CD4-positive, alpha-beta T cell treated with Interleukin-4 for 1 hour (primary cell): ENCODE measurements around the gene IFFO2.

ENCODE experiments used
- DNase-seq, 2 donors: peaks; one replicate each; pipeline ENCODE4 v3.0.0-alpha.2; 2020 to 2022

IFFO2 gene

DNA sequence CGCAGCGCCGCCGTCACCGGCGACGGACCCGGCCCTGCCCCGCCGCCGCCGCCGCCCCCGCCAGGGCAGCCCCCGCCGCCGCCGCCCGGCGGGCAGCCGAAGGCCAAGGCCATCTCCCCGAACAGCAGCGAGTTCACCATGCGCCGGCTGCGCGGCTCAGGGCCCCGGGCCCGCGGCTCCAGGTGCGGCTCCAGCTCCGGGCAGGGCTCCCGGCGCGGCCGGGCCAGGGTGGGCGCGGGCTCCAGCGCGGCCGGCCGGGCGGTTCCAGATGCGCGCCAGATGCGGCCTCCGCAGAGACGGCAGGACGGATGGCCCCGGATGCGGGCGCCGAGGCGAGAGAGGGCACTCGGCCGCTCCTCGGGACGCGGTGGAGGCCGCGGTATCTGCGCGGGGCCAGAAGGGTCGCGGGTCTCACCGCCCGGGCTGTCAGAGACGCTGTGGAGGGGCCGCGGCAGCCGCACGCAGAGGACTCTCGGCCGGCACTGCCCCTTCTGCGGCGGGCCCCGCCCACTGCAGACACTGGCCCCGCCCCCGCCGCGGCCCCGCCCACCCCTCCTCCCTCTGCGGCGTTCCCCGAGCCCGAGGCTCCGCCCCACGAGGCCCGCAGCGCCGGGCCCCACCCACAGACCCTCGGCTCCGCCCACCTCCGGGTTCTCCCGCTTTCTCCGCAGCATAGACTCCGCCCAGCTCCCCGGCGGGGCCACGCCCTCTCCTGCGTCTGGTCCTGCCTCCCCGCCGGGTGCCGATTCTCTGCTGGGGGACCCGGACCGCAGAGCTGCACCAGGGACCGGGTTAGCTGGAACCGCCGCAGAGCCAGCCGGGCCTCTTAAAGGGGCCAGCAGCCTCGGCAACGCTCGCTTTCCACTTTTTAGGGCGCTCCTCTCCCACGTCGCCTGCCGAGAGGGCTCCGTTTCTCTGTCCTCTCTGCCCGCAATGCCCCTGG lies at the start of gene IFFO2:
Gene IFFO2, minus strand, starts transcription at position 484 of the 943 bp plus-strand sequence. Its CDS starts 344 bp downstream, at position 140.
- peak; percentile 97 to 98 for DNase-seq

- DNase-seq = no peak
These were observed 49.5 kb upstream of the IFFO2 start for GRCh38 chr1:19006000-19006399.

- no peak for DNase-seq
These were observed 47.2 kb upstream of the IFFO2 start for GRCh38 chr1:19003371-19004290.

DNA sequence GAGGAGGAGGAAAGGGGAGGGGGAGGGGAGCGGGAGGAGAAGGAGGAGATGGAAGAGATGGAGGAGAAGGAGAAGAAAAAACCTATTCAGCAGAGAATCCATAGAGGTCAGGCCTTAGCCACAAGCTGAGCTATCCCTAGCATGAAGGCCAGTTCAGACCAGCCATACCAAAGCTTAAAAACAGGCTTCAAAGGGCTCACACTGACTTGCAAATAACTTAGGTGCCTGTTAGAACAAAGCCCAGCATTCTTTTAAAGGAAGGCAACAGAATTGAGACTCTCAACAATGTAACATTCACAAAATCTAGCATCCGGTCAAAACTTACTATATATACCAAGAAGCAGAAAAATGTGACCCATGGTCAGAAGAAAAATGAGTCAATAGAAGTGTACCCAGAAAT lies 43.6 kb upstream of the IFFO2 start:
- DNase-seq = no peak

- DNase-seq = no peak
These were observed 42.9 kb upstream of the IFFO2 start for GRCh38 chr1:18999359-18999758.

DNA sequence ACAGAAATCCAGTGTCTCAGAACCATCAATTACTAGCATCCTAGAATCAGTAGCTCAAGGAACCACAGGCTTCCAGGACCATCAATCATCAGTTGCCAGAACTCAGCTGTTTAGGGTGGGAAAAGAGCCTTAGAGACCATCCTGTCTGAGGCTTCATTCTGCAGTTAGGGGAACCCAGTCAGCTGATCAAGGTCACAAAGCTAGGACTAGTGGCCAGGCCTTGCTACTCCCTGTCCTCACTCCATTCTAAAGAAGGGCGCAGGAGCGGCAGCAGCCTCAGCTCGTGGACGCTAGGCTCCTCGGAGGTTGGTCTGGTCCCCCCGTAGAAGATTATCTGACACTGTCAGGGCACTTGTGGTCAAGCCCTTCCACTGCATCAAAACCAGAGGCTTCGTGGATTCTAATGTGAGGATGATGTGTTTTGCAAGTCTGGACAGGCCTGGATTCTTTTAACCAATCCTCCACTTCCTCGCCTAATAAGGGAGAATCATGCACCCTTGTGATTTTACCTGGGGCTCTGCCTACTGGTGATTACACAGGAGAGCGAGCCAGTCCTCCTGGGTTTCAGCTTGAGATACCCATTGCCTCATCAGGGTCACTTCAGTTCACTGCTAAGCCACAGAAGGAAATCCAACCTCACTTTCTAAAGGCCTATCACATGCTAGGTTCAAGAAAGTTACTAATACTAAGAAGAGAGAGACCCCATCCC lies 41.7 kb upstream of the IFFO2 start:
- no peak for DNase-seq

- DNase-seq = no peak
These were observed 41.0 kb upstream of the IFFO2 start for GRCh38 chr1:18997508-18997907.

GRCh38 chr1:18996548-18997177 lies 40.2 kb upstream of the IFFO2 start:
- no peak for DNase-seq

GRCh38 chr1:18994381-18994780 lies 37.9 kb upstream of the IFFO2 start:
- DNase-seq = no peak

- no peak for DNase-seq
These were observed 36.2 kb upstream of the IFFO2 start for GRCh38 chr1:18992646-18993045.

GRCh38 chr1:18991585-18991984 lies 35.1 kb upstream of the IFFO2 start:
- DNase-seq = no peak

DNA sequence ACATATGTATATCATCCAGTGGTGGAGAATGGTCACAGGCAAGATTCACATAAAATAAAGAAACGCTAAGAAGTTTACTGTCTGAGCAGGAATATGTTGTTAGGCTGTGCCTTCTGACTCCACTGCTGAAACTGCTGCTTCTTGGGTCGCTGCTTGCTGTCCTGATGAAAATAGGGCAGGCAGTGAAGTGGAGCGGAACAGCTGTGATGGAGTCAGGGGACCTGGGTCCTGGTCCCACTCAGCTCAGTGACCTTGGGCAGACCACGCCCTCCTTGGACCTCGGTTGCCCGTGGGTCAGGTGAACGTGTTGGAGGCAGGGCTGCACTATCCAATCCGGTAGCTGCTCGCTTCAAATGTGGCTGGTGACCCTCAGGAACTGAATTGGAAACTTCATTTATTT lies 33.4 kb upstream of the IFFO2 start:
- no peak for DNase-seq

GRCh38 chr1:18989176-18989799 lies 32.8 kb upstream of the IFFO2 start:
- DNase-seq = no peak

GRCh38 chr1:18981242-18981641 lies 24.8 kb upstream of the IFFO2 start:
- no peak for DNase-seq

DNA sequence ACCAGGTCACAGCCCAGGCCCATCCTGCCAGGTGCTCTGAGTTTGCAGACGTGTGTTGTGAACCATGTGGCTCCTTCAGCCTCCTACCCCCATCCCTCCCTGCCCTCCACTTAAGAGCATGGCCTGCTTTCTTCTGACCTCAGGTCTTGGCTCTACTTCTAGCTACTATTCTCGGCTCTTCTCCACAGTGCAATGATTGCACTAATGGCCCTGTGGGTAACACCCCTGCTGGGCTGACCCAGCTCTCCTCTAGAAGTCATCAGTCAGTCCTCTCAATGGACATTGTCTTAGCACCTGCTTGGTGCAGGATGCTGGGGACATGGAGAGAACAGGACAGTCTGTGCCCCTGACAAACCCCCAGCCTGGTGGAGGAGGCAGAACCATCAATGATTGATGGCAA lies 22.2 kb upstream of the IFFO2 start:
- DNase-seq = no peak

DNA sequence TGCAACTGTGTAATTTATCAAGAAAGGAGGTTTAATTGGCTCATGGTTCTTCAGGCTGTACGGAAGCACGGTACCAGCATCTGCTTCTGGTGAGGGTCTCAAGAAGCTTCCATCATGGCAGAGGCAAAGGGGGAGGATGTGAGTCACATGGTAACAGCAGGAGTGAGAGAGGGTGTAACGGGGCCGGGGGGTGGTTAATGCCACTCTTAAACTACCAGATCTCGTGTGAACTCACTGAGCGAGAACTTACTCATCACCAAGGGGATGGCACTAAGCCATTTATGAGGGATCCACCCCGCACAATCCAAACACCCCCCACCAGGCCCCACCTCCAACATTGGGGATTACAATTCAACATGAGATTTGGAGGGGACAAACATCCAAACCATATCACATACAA lies 21.0 kb upstream of the IFFO2 start:
- no peak for DNase-seq

- no peak for DNase-seq
These were observed 19.6 kb upstream of the IFFO2 start for GRCh38 chr1:18976096-18976495.

DNA sequence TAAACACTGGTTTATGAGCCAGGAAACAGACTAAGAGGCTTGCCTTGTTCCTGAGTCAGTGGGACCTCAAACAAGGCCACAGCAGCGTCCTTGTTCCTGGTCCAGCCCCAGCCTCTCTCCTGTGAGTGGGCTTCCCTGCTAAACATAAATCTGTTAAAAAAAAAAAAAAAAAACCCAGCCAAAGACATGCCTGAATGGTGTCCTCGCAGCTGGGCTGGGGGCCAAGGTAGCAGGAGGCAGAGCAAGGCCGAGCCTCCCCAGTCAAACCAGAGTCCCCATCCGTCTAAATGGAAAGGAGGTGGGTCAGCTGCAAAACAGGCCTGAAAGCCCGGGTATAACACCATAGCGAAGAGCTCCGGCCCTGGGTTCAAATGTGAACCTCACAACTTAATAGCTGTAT lies 18.1 kb upstream of the IFFO2 start:
- no peak for DNase-seq

GRCh38 chr1:18974005-18974404 lies 17.5 kb upstream of the IFFO2 start:
- DNase-seq = no peak

GRCh38 chr1:18973446-18973955 lies 17.0 kb upstream of the IFFO2 start:
- no peak for DNase-seq

DNA sequence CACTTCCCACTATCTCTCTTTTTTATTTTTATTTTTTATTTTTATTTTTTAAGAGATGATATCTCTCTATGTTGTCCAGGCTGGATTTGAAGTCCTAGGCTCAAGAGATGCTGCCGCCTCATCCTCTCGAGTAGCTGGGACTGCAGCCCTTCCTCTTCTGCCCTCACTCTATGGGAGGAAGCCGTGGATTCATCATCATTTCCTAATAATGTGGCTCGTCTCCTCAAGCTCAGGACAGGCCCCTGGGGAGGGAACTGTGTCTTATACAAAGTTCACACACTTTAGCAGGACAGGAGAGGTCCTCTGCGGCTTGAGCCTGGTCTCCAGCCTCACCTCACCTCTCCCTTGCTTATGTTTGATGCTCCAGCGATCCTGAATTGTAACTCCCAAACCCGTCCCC lies 16.5 kb upstream of the IFFO2 start:
- DNase-seq = peak in 1 of 2 donors; percentile 33

DNA sequence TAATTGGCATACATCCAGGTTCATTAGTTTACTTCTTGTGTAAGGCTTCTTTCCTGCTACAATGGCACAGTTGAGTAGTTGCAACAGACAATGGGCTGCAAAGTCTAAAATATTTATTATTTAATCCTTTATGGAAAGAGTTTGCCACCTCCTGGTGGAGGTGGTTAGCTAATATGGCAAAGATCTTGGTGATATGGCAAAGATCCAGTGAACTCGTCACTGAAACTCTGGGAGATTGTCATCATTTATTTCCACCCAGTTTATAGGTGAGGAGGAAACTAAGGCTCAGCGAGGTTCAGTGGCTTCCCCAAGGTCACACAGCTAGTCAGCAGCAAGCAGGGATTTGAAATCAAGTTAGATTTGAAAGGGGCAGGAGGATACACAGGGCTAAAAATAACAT lies 16.1 kb upstream of the IFFO2 start:
- peak; percentile 26 to 67 for DNase-seq
